ENCODE data around the gene AGMO. TPM values are rescaled to one million over a fixed set of nuclear protein-coding genes. Genes with fewer than 3 reads are reported as not detected.

Gene AGMO
- total RNA-seq, 1 experiment from 2014 or later = not detected

- H3K4me3 ChIP-seq (replicated peaks in 1 of 2; ENCODE audit: low read depth in 1 of 2, low read length in 2 of 2) = no peak overlapping the region
- RAD21 ChIA-PET (ENCODE audit: low non-redundant PET in 1 of 2, low total read pairs in 2 of 2, uncharacterized antibody in 2 of 2, unreplicated experiment in 2 of 2) = no interaction called here
- H3K79me2 ChIP-seq (ENCODE audit: insufficient read depth, low read length) = no peaks in the 10 kb centered on the region
- intact Hi-C loops (cut with micrococcal nuclease) = no loop called here
- DNase-seq (ENCODE audit: low read depth, low spot score) = no peak
- no peaks in the 10 kb centered on the region for H4K20me1 ChIP-seq (ENCODE audit: insufficient read depth)
- no peaks in the 10 kb centered on the region for H3K27me3 ChIP-seq (ENCODE audit: insufficient read depth, low read length)
- no peak for ATAC-seq
- H3K9me2 ChIP-seq (ENCODE audit: insufficient read depth) = no peaks in the 10 kb centered on the region
- H2AFZ ChIP-seq (ENCODE audit: low read depth, low read length, poor library complexity, severe bottlenecking) = no peak overlapping the region
- H3K9me3 ChIP-seq (ENCODE audit: control insufficient read depth in 1 of 2, insufficient read depth in 1 of 2, low read depth in 1 of 2, low read length in 2 of 2) = peaks cover 0 to 3% of the 10 kb centered on the region in 2 experiments; a peak in 1 of 4 replicates
- CTCF ChIA-PET = no interaction called here
- no peaks in the 10 kb centered on the region for H3K4me1 ChIP-seq (ENCODE audit: control insufficient read depth in 1 of 2, insufficient read depth in 2 of 2, low read length in 2 of 2)
- TF ChIP-seq EGR1 (IDR thresholded peaks at IDR 0.05; ENCODE audit: low read depth) (no peak), POLR2A (IDR thresholded peaks at IDR 0.05; ENCODE audit: borderline replicate concordance, extremely low read depth, insufficient read depth, insufficient read length) (no peak), ZNF274 (IDR thresholded peaks at IDR 0.05; ENCODE audit: low read depth, low read length) (no peak), EZH2phosphoT487 (IDR thresholded peaks at IDR 0.05; ENCODE audit: borderline replicate concordance) (no peak), ATF3 (IDR thresholded peaks at IDR 0.05) (no peak), EZH2 (IDR thresholded peaks at IDR 0.05) (no peak)
- H3K36me3 ChIP-seq (ENCODE audit: control insufficient read depth in 1 of 2, insufficient read depth in 2 of 2, low read length in 2 of 2) = no peaks in the 10 kb centered on the region
- no TSS peak for BruUV-seq (replicated peaks)
- H3K9ac ChIP-seq (ENCODE audit: low read length) = no peak overlapping the region
- H3K4me2 ChIP-seq (ENCODE audit: low read length) = no peak overlapping the region
- POLR2A ChIA-PET = no interaction called here
- H3K27ac ChIP-seq (ENCODE audit: low read depth, low read length) = no peak overlapping the region
Observed at GRCh38 chr7:15279640-15280039, 282.2 kb downstream of the AGMO start.

- no TSS peak for BruUV-seq (replicated peaks)
- POLR2A ChIA-PET = no interaction called here
- no peaks in the 10 kb centered on the region for H3K79me2 ChIP-seq (ENCODE audit: insufficient read depth, low read length)
- DNase-seq (ENCODE audit: low read depth, low spot score) = no peak
- H4K20me1 ChIP-seq (ENCODE audit: insufficient read depth) = no peaks in the 10 kb centered on the region
- no peak overlapping the region for H3K27ac ChIP-seq (ENCODE audit: low read depth, low read length)
- H2AFZ ChIP-seq (ENCODE audit: low read depth, low read length, poor library complexity, severe bottlenecking) = no peak overlapping the region
- H3K9ac ChIP-seq (ENCODE audit: low read length) = no peak overlapping the region
- no peaks in the 10 kb centered on the region for H3K4me1 ChIP-seq (ENCODE audit: control insufficient read depth in 1 of 2, insufficient read depth in 2 of 2, low read length in 2 of 2)
- RAD21 ChIA-PET (ENCODE audit: low non-redundant PET in 1 of 2, low total read pairs in 2 of 2, uncharacterized antibody in 2 of 2, unreplicated experiment in 2 of 2) = no interaction called here
- no peaks in the 10 kb centered on the region for H3K9me2 ChIP-seq (ENCODE audit: insufficient read depth)
- H3K4me2 ChIP-seq (ENCODE audit: low read length) = no peak overlapping the region
- ATAC-seq = no peak
- H3K9me3 ChIP-seq (ENCODE audit: control insufficient read depth in 1 of 2, insufficient read depth in 1 of 2, low read depth in 1 of 2, low read length in 2 of 2) = no peaks in the 10 kb centered on the region
- CTCF ChIA-PET = no interaction called here
- no peaks in the 10 kb centered on the region for H3K36me3 ChIP-seq (ENCODE audit: control insufficient read depth in 1 of 2, insufficient read depth in 2 of 2, low read length in 2 of 2)
- TF ChIP-seq POLR2AphosphoS5 (IDR thresholded peaks at IDR 0.05; ENCODE audit: low read depth, low read length) = no peak
- no peak for TF ChIP-seq POLR2A (IDR thresholded peaks at IDR 0.05; ENCODE audit: borderline replicate concordance, extremely low read depth, insufficient read depth, insufficient read length)
- TF ChIP-seq MAX (IDR thresholded peaks at IDR 0.05) = no peak
- TF ChIP-seq EZH2phosphoT487 (IDR thresholded peaks at IDR 0.05; ENCODE audit: borderline replicate concordance) = no peak
- TF ChIP-seq CEBPB (IDR thresholded peaks at IDR 0.05; ENCODE audit: low read depth) = no peak
- TF ChIP-seq CBX3 (IDR thresholded peaks at IDR 0.05; ENCODE audit: low read depth) = no peak
- TF ChIP-seq ZBTB33 (IDR thresholded peaks at IDR 0.05; ENCODE audit: extremely low read depth, insufficient replicate concordance, low read length) = no peak
- no peaks in the 10 kb centered on the region for H3K27me3 ChIP-seq (ENCODE audit: insufficient read depth, low read length)
- H3K4me3 ChIP-seq (replicated peaks in 1 of 2; ENCODE audit: low read depth in 1 of 2, low read length in 2 of 2) = no peak overlapping the region
- intact Hi-C loops (cut with micrococcal nuclease) = no loop called here
Observed at GRCh38 chr7:15257689-15258088, 304.1 kb downstream of the AGMO start.
